HG02981 (cell line): ENCODE data around the gene CCSER2.
A peak's percentile ranks its signal among the peaks of the same experiment; 100 is the strongest.
"Not testable (repeated sequence)": the region's sequence is repeated elsewhere in the genome, so short reads cannot be mapped to it uniquely, and the experiment has no call there.

Source experiments
- ATAC-seq: cut with Tn5 transposase; IDR thresholded peaks from one replicate; pipeline ENCODE4 v1.9.1; 2021; ENCODE audit warnings: mild to moderate bottlenecking, moderate library complexity; ENCODE audit not compliant: unreplicated experiment

CCSER2 gene

GRCh38 chr10:84312816-84313215 is 15.6 kb upstream of the CCSER2 start:
- ATAC-seq: no peak

GRCh38 chr10:84314275-84314674 is 14.1 kb upstream of the CCSER2 start:
- no peak for ATAC-seq

DNA sequence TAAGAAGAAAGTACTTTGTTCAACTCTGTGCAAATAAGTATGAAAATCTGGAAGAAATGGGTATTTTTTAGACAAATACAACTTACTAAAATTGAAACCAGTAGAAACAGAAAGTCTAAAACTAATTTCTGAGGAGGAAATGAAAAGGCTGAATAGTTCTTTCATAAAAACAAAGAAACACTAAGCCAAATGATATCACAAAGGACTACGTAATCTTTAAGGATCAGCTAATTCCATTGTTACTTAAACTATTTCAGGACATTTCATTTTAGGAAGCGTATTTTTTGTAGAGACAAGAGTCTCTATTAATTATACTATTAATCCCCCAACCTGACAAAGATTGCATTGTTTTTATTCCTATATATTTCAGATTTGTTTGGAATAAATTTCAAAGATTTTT is 11.2 kb upstream of the CCSER2 start:
- ATAC-seq: peak; percentile 81

DNA sequence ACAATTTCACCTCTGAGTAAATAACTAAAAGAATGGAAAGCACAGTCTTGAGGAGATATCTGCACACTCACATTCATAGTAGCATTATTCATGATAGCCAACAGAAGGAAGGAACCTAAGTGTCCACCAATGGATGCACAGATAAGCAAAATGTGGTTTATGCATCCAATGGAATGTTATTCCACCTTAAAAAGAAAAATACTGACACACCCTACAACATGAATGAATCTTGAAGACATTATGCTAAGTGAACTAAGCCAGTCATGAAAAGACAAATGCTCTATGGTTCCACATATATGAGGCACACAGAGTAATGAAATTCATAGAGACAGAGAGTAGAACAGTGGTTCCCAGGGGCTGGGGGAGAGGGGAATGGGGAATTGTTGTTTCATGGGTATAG is 6.5 kb upstream of the CCSER2 start:
- no peak for ATAC-seq

- ATAC-seq: not testable (repeated sequence)
Observed at GRCh38 chr10:84323566-84323965, 4.8 kb upstream of the CCSER2 start.

DNA sequence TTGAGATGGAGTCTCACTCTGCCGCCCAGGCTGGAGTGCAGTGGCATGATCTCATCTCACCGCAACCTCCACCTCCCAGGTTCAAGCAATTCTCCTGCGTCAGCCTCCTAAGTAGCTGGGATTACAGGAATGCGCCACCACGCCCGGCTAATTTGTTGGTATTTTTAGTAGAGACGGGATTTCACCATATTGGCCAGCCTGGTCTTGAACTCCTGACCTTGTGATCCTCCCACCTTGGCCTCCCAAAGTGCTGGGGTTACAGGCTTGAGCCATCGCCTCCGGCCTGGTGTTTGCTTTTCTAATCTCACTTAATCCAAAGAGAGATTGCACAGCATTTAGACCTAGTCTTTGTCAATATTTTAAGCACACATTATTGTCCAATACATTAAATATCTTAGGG is 1.4 kb upstream of the CCSER2 start:
- ATAC-seq: not testable (repeated sequence)

DNA sequence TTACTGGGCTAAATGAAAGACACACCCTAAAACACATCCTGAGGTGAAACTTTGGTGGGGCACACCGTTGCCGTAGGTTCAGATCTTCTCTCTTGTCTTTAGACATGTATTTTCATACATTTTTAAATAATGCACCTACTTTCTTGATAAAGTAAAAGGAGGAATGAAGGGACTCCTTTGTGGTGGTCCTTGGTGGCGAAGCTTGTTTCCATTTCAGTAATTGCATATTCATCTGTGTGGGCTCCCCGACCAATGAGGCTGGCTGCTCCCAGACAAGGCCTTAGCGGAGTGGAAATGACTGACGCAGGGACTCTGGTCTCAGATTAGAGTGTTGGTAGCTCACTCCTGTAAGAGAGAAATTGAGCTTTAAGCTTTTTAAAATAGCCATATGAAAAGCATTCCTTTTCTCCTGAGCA is 815 bp downstream of the CCSER2 start:
- ATAC-seq: peak; percentile 13

GRCh38 chr10:84329986-84330651 is 1.7 kb downstream of the CCSER2 start:
- ATAC-seq: peak; percentile 65

- ATAC-seq: no peak
Observed at GRCh38 chr10:84331091-84331490, 2.7 kb downstream of the CCSER2 start.

GRCh38 chr10:84333864-84334451 is 5.6 kb downstream of the CCSER2 start:
- ATAC-seq: peak; percentile 40

GRCh38 chr10:84334811-84335210 is 6.4 kb downstream of the CCSER2 start:
- no peak for ATAC-seq

DNA sequence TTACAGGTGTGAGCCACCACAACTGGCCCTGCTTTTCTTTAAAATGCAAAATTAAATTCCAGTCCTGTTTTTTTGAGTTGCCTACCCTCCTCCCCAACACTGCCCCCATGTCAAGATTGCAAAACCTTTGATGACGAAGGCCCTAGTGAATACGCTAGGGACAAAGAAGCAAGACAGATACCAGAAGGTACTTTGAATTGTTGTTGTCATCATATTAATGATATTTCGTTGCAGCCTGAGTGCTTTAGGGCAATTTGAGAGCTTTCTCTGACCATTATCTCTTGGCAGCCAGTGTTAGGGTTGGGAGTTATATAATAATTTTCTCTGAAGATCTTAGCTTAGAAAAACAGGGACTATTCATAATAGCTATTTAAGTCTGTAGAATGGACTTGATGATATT is 7.1 kb downstream of the CCSER2 start:
- no peak for ATAC-seq

GRCh38 chr10:84336406-84337090 is 8.2 kb downstream of the CCSER2 start:
- no peak for ATAC-seq

GRCh38 chr10:84337199-84337598 is 8.8 kb downstream of the CCSER2 start:
- no peak for ATAC-seq

DNA sequence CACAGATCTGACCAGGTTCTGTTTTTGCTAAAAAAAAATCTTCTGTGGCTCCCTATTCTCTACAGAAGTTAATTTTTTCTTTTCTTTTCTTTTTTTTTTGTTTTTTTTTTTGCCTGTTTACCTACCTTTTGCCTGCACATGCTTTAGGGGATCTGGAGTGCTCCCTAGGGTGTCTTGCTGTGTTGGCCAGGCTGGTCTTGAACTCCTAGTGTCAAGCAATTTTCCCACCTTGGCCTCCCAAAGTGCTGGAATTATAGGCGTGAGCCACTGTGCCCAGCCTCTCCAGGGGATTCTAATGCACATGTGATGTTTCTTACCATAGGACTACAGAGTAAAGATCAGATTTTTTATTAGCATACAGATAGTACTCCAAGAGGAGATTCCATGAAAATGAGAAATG is 10.6 kb downstream of the CCSER2 start:
- ATAC-seq: no peak

- ATAC-seq: no peak
Observed at GRCh38 chr10:84340187-84340586, 11.8 kb downstream of the CCSER2 start.

- ATAC-seq: no peak
Observed at GRCh38 chr10:84340632-84341537, 12.5 kb downstream of the CCSER2 start.

DNA sequence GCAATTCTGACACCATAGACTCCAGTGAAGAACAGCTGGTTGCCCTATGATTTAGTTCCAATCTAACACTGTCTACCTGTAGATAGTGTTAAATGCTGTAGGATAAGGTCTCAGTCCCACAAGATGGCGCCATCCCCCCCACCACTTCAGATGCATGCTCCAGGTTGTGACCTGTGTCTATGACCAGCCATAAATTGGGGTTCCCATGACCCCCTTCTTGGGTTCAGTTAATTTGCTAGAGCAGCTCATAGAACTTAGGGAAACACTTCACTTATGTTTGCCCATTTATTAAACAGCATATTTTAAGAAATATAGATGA is 13.1 kb downstream of the CCSER2 start:
- ATAC-seq: no peak

GRCh38 chr10:84341983-84342382 is 13.6 kb downstream of the CCSER2 start:
- ATAC-seq: no peak

- ATAC-seq: no peak
Observed at GRCh38 chr10:84342584-84342983, 14.2 kb downstream of the CCSER2 start.

DNA sequence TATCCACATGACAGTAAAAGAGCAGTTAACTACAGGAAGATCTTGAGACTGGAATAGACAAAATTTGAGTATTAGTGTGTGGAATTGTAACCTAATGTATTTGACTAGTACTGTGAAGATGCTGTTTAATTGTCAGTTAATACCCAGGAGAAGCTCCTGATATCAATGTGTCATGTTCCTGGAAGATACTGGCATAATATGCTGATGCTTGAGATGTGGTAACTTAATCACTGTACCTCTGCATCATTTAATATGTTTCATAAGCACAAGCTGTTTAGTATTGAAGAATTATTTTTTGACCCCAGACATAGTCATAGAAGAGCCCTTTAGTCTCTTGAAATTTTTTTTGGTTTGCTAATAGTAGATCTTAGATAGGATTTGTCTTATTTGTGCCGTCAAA is 15.4 kb downstream of the CCSER2 start:
- ATAC-seq: no peak
